CD14-positive monocyte (primary cell): ENCODE results near the gene PDIA2. TPM values are rescaled to one million over a fixed set of nuclear protein-coding genes. Genes with fewer than 3 reads are reported as not detected.
A peak's percentile ranks its signal among the peaks of the same experiment; 100 is the strongest.

Source experiments
- DNase-seq, 3 donors: peaks; one replicate each; pipeline ENCODE4 v3.0.0-alpha.2; 2011 to 2022
- H2AFZ ChIP-seq: 2 replicates; pipeline ENCODE4 v1.6.0; 2012; ENCODE audit warnings: mild to moderate bottlenecking, low read depth, low read length, inconsistent platforms; ENCODE audit not compliant: insufficient read depth, poor library complexity, severe bottlenecking
- H3K27ac ChIP-seq, 2 donors: 1 replicate in 1 of 2; 2 replicates in 1 of 2; pipeline ENCODE4 v1.5.1; 2012 to 2013; ENCODE audit warnings: low read length in 2 of 2, control low read depth in 1 of 2, inconsistent platforms in 1 of 2, low read depth in 1 of 2, mild to moderate bottlenecking in 1 of 2
- H3K27me3 ChIP-seq, 2 donors: one replicate each; pipeline versions ENCODE4 v1.6.0 to v1.6.1; 2011 to 2013; ENCODE audit warnings: low read length in 2 of 2; ENCODE audit not compliant: control insufficient read depth in 2 of 2, insufficient read depth in 2 of 2
- H3K36me3 ChIP-seq, 2 donors: replicated peaks in 1 of 2; 1 replicate in 1 of 2; 2 replicates in 1 of 2; pipeline versions ENCODE4 v1.5.1 to v1.6.1; 2012 to 2013; ENCODE audit warnings: low read length in 2 of 2, control low read depth in 1 of 2, inconsistent platforms in 1 of 2, mild to moderate bottlenecking in 1 of 2; ENCODE audit not compliant: insufficient read depth in 2 of 2, control insufficient read depth in 1 of 2
- H3K4me1 ChIP-seq, 2 donors: 1 replicate in 1 of 2; 2 replicates in 1 of 2; pipeline versions ENCODE4 v1.5.1 to v1.6.1; 2012 to 2013; ENCODE audit warnings: low read length in 2 of 2, control low read depth in 1 of 2, inconsistent platforms in 1 of 2, mild to moderate bottlenecking in 1 of 2, moderate library complexity in 1 of 2; ENCODE audit not compliant: insufficient read depth in 2 of 2, control insufficient read depth in 1 of 2
- H3K4me2 ChIP-seq: replicated peaks from 2 replicates; pipeline ENCODE3; 2012; ENCODE audit warnings: low read length, moderate library complexity, mild to moderate bottlenecking; ENCODE audit not compliant: poor library complexity, severe bottlenecking; ENCODE audit errors: extremely low read depth
- H3K4me3 ChIP-seq, 3 experiments: fragments of 200-600 bp in 1 of 3; sonication (generic) in 1 of 3; replicated peaks in 1 of 3; 1 replicate in 2 of 3; 2 replicates in 1 of 3; pipeline ENCODE4 v1.5.1; 2011 to 2013; ENCODE audit warnings: low read length in 3 of 3, mild to moderate bottlenecking in 3 of 3, control low read depth in 2 of 3, low read depth in 2 of 3, inconsistent platforms in 1 of 3, moderate library complexity in 1 of 3
- H3K79me2 ChIP-seq: 2 replicates; pipeline ENCODE4 v1.6.0; 2012; ENCODE audit warnings: mild to moderate bottlenecking, control low read depth, inconsistent platforms, low read length, moderate library complexity; ENCODE audit not compliant: insufficient read depth
- H3K9ac ChIP-seq: 2 replicates; pipeline ENCODE4 v1.6.0; 2017; ENCODE audit warnings: low read length, mild to moderate bottlenecking; ENCODE audit not compliant: insufficient read depth, poor library complexity, severe bottlenecking
- H3K9me3 ChIP-seq, 2 donors: replicated peaks in 1 of 2; 1 replicate in 1 of 2; 2 replicates in 1 of 2; pipeline versions ENCODE4 v1.5.1 to v1.6.1; 2012 to 2013; ENCODE audit warnings: low read length in 2 of 2, control low read depth in 1 of 2; ENCODE audit not compliant: control insufficient read depth in 1 of 2, insufficient read depth in 1 of 2
- H4K20me1 ChIP-seq: 2 replicates; pipeline ENCODE4 v1.6.0; 2012; ENCODE audit warnings: mild to moderate bottlenecking, low read length, control low read depth, moderate library complexity; ENCODE audit not compliant: insufficient read depth
- H3K27ac Mint-ChIP-seq, 7 donors: one replicate each; pipeline ENCODE4 v1.8.0; 2020; ENCODE audit warnings: mild to moderate bottlenecking in 7 of 7, mixed read lengths in 7 of 7, moderate library complexity in 6 of 7, inconsistent platforms in 2 of 7
- H3K27me3 Mint-ChIP-seq, 3 donors: one replicate each; pipeline ENCODE4 v1.8.0; 2021 to 2022; ENCODE audit warnings: low read depth in 3 of 3, mild to moderate bottlenecking in 3 of 3, mixed read lengths in 3 of 3, moderate library complexity in 3 of 3, inconsistent platforms in 1 of 3
- H3K36me3 Mint-ChIP-seq, 2 donors: one replicate each; pipeline ENCODE4 v1.8.0; 2020; ENCODE audit warnings: mixed read lengths in 2 of 2, inconsistent platforms in 1 of 2, mild to moderate bottlenecking in 1 of 2
- H3K4me1 Mint-ChIP-seq: one replicate; pipeline ENCODE4 v1.8.0; 2020; ENCODE audit warnings: mild to moderate bottlenecking, mixed read lengths
- H3K4me3 Mint-ChIP-seq, 2 donors: one replicate each; pipeline ENCODE4 v1.8.0; 2020; ENCODE audit warnings: mild to moderate bottlenecking in 2 of 2, mixed read lengths in 2 of 2, moderate library complexity in 1 of 2
- H3K9me3 Mint-ChIP-seq, 7 donors: one replicate each; pipeline ENCODE4 v1.8.0; 2020 to 2022; ENCODE audit warnings: mixed read lengths in 7 of 7, mild to moderate bottlenecking in 6 of 7, moderate library complexity in 6 of 7, inconsistent platforms in 2 of 7
- CTCF ChIP-seq: fragments of 200-600 bp; IDR thresholded peaks from one replicate; pipeline ENCODE4 v1.8.0; 2022; ENCODE audit warnings: antibody characterized with exemption, mild to moderate bottlenecking
- WGBS: methylation state at CpG from one replicate; pipeline ENCODE4 v1.1.5; 2013; ENCODE audit warnings: missing lambda C conversion rate; ENCODE audit not compliant: insufficient coverage; 5-methylcytosine and 5-hydroxymethylcytosine counted together
- intact Hi-C, 2 donors: fragments of 100-400 bp; cut with micrococcal nuclease; formaldehyde crosslinking; loops; one replicate each; pipeline versions ENCODE4 v1.15.0 to v1.15.1; 2023
- polyA plus RNA-seq, 3 donors: library from polyadenylated mRNA; depleted of rRNA in 1 of 3; unstranded in 2 of 3; stranded (reverse) in 1 of 3; fragments of 300-500 nt in 2 of 3; fragments of >200 nt in 1 of 3; fragmentation: Illumina TruSeq in 2 of 3; gene quantifications; 1 replicate in 2 of 3; 2 replicates in 1 of 3; pipeline ENCODE4 v1.2.3, GENCODE V29; 2012 to 2021

PDIA2 gene
- polyA plus RNA-seq, 3 donors: not detected

GRCh38 chr16:273547-274421, 9.2 kb upstream of the PDIA2 start:
- H4K20me1 ChIP-seq: no peaks in the 10 kb centered on the region
- no peak overlapping the region for H3K4me3 Mint-ChIP-seq
- TF ChIP-seq CTCF: no peak
- no peaks in the 10 kb centered on the region for H3K9me3 ChIP-seq
- H3K27me3 Mint-ChIP-seq: peaks cover 27 to 50% (median 42%) of the 10 kb centered on the region in 3 donors
- H3K9me3 Mint-ChIP-seq: peaks cover 0 to 5% (median 4%) of the 10 kb centered on the region in 7 donors
- peaks cover 2% of the 10 kb centered on the region for H3K4me1 Mint-ChIP-seq
- no peak overlapping the region for H3K4me2 ChIP-seq
- intact Hi-C loops: no loop called here
- no peak overlapping the region for H3K9ac ChIP-seq
- H3K4me3 ChIP-seq: no peak overlapping the region
- H3K36me3 Mint-ChIP-seq: no peaks in the 10 kb centered on the region
- H2AFZ ChIP-seq: no peak overlapping the region
- H3K27me3 ChIP-seq: peaks cover 0 to 31% of the 10 kb centered on the region in 2 donors
- H3K36me3 ChIP-seq: no peaks in the 10 kb centered on the region
- H3K27ac ChIP-seq: no peak overlapping the region
- H3K4me1 ChIP-seq: peaks cover 3 to 6% of the 10 kb centered on the region in 2 donors
- 87% methylated on average over 19 of the region's 30 CpGs for WGBS
- no peak for DNase-seq
- no peaks in the 10 kb centered on the region for H3K79me2 ChIP-seq
- H3K27ac Mint-ChIP-seq: no peak overlapping the region

DNA sequence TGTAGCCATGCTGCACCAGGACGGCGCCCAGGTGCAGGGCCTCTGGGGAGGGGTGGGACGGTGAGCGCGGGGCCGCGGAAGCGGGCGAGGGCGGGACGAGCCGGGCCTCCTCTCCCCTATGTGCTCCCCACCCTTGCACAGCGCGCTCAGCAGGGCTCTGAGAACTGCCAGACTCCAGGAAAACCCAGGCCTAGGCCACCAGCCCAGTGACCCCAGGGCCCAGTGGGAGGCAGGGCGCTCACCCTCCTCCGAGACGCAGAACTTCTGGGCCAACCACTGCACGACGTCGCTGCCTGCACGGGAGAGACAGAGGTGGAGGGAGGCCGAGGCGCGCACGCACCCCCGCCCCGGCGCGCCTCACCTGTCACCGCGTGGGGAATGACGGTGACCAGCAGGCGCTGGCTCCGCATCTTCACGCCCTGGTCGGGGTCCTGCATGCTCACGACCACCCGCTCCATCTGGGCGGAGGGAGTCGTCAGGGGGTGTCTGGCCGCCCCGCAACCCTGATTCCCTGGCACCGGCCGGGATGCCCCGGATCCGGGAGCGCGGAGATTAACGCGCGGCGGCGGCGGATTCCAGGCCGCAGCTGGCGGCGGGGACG, 7.8 kb upstream of the PDIA2 start:
- TF ChIP-seq CTCF: no peak
- Histone ChIP-seq H2AFZ (no peak overlapping the region), H3K4me1 (peaks cover 3 to 6% of the 10 kb centered on the region in 2 donors), H3K4me2 (peak overlapping the region; percentile 33), H3K36me3 (no peaks in the 10 kb centered on the region), H3K27me3 (peaks cover 9 to 44% of the 10 kb centered on the region in 2 donors), H3K4me3 (no peak overlapping the region), H3K9me3 (peaks cover 0 to 4% of the 10 kb centered on the region in 2 donors), H4K20me1 (no peaks in the 10 kb centered on the region), H3K79me2 (no peaks in the 10 kb centered on the region), H3K27ac (no peak overlapping the region), H3K9ac (no peak overlapping the region)
- intact Hi-C loops: no loop called here
- no peak overlapping the region for H3K27ac Mint-ChIP-seq
- no peaks in the 10 kb centered on the region for H3K36me3 Mint-ChIP-seq
- H3K4me1 Mint-ChIP-seq: peaks cover 2% of the 10 kb centered on the region
- peak overlapping the region in 1 of 2 donors; percentile 78 for H3K4me3 Mint-ChIP-seq
- no peak for DNase-seq
- H3K9me3 Mint-ChIP-seq: peaks cover 0 to 5% (median 4%) of the 10 kb centered on the region in 7 donors
- peaks cover 32 to 64% (median 54%) of the 10 kb centered on the region in 3 donors for H3K27me3 Mint-ChIP-seq
- 4% methylated on average over 53 of the region's 58 CpGs for WGBS
